Measurements from ENCODE around the gene DAPK3.

GRCh38 chr19:3985643-3986259 lies 14.9 kb upstream of the DAPK3 start:
- TF ChIP-seq RAD21 (conservative IDR thresholded peaks at IDR 0.05) (no peak), CTCF (IDR thresholded peaks at IDR 0.05; ENCODE audit: poor library complexity, severe bottlenecking) (no peak), SMC3 (conservative IDR thresholded peaks at IDR 0.05; ENCODE audit: poor library complexity) (no peak), EP300 (conservative IDR thresholded peaks at IDR 0.05; ENCODE audit: poor library complexity, severe bottlenecking) (no peak), EZH2 (IDR thresholded peaks at IDR 0.05; ENCODE audit: borderline replicate concordance, insufficient read depth, low read length, poor library complexity, severe bottlenecking) (no peak), TAF1 (IDR thresholded peaks at IDR 0.05; ENCODE audit: low read depth) (no peak), POLR2AphosphoS5 (IDR thresholded peaks at IDR 0.05) (no peak), REST (IDR thresholded peaks at IDR 0.05; ENCODE audit: borderline replicate concordance) (no peak), MXI1 (conservative IDR thresholded peaks at IDR 0.05; ENCODE audit: poor library complexity, severe bottlenecking) (no peak)
